Measurements from ENCODE around the gene CDC34.

Gene CDC34

DNA sequence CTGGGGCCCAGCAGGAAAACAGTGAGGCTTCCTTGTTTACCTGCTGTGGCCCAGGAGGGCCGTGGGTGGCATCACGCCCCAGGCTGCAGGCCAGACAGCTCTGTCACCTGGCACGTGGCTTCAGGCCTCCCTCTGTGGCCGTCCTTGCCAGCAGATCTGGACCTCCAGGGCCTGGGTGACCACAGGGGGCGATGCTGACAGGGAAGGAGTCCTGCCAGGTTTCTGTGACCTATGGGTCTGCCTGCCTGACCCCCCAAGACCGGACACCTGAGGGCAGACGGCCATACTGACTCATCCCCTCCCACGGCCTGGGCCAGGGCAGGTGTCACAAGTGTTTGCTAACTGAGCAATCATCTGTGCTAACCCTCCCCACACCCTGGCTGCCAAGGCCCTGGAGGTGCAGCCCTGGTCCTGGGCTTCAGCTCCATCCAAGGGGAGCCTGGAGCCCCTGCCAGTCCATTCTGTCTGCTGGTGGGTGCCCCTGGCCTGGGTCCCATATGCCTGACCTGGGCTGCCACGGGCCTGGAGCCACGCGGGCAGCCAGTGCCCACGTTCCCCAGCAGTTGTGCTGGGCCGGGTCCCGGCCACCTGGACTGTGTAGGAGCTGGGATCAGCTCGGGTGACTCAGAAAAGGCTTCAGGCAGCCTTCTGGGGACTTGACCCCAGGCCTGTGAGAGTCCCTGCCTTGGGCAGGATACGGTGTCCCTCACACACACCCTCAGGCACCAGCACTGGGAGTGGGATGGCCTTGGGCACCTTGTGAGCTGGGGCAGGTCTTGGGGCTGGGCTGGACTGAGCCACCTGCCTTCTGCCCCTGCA is 3.7 kb downstream of the CDC34 start:
- Histone ChIP-seq H3K9me3 (replicated peaks in 1 of 11) (no peaks in the 10 kb centered on the region), H3K9ac (peak overlapping the region in 8 of 11 experiments; percentile 4 to 54 (median 43); a peak in 10 of 22 replicates), H3K36me3 (peaks cover 42 to 59% (median 49%) of the 10 kb centered on the region in 11 experiments), H3K4me2 (no peak overlapping the region), H3K27ac (0 out of 22 replicates have a peak overlapping the region, but pooled peaks of 1 of the 11 experiments have one; percentile 14), H3K4me3 (no peak overlapping the region), H3K4me1 (peaks cover 17 to 50% (median 39%) of the 10 kb centered on the region in 10 experiments), H3K27me3 (no peaks in the 10 kb centered on the region), H4K20me1 (peaks cover 59 to 79% (median 72%) of the 10 kb centered on the region in 11 experiments)
- no peak for TF ChIP-seq Cebpa-rat (IDR thresholded peaks at IDR 0.05)

- H3K27ac ChIP-seq, result 0 out of 22 replicates have a peak overlapping the region, but pooled peaks of 1 of the 11 experiments have one; percentile 14
- H3K27me3 ChIP-seq, result no peaks in the 10 kb centered on the region
- H3K4me2 ChIP-seq, result no peak overlapping the region
- H3K36me3 ChIP-seq, result peaks cover 46 to 67% (median 55%) of the 10 kb centered on the region in 11 experiments
- H3K9me3 ChIP-seq (replicated peaks in 1 of 11), result no peaks in the 10 kb centered on the region
- 0 out of 22 replicates have a peak overlapping the region, but pooled peaks of 1 of the 11 experiments have one; percentile 42 for H3K9ac ChIP-seq
- no peak overlapping the region for H3K4me3 ChIP-seq
- H4K20me1 ChIP-seq, result peaks cover 59 to 87% (median 73%) of the 10 kb centered on the region in 11 experiments
- H3K4me1 ChIP-seq, result peaks cover 11 to 43% (median 33%) of the 10 kb centered on the region in 10 experiments
- no peak for TF ChIP-seq Cebpa-rat (IDR thresholded peaks at IDR 0.05)
These were observed 4.7 kb downstream of the CDC34 start for GRCh38 chr19:536031-536880.

GRCh38 chr19:536881-537404 is 5.4 kb downstream of the CDC34 start:
- peaks cover 53 to 74% (median 62%) of the 10 kb centered on the region in 11 experiments for H3K36me3 ChIP-seq
- no peak for TF ChIP-seq Cebpa-rat (IDR thresholded peaks at IDR 0.05)

GRCh38 chr19:538641-539428 is 7.3 kb downstream of the CDC34 start:
- Histone ChIP-seq H3K4me3 (no peak overlapping the region), H3K4me1 (peaks cover 4 to 45% (median 29%) of the 10 kb centered on the region in 10 experiments), H3K27ac (peak overlapping the region in 3 of 11 experiments; percentile 7 to 28 (median 25); a peak in 4 of 22 replicates), H3K36me3 (peaks cover 61 to 86% (median 75%) of the 10 kb centered on the region in 11 experiments), H4K20me1 (peaks cover 55 to 87% (median 72%) of the 10 kb centered on the region in 11 experiments), H3K4me2 (peak overlapping the region in 8 of 11 experiments; percentile 37 to 82 (median 68); a peak in 16 of 22 replicates), H3K9ac (peak overlapping the region in 7 of 11 experiments; percentile 31 to 55 (median 49); a peak in 12 of 22 replicates), H3K27me3 (no peaks in the 10 kb centered on the region), H3K9me3 (replicated peaks in 1 of 11) (no peaks in the 10 kb centered on the region)
- no peak for TF ChIP-seq Cebpa-rat (IDR thresholded peaks at IDR 0.05)

More at GRCh38 chr19:536881-537404, 5.4 kb downstream of the CDC34 start:
- H3K4me3 ChIP-seq, result no peak overlapping the region
- no peaks in the 10 kb centered on the region for H3K27me3 ChIP-seq
- H3K4me2 ChIP-seq, result no peak overlapping the region
- no peak overlapping the region for H3K27ac ChIP-seq
- no peaks in the 10 kb centered on the region for H3K9me3 ChIP-seq (replicated peaks in 1 of 11)
- no peak overlapping the region for H3K9ac ChIP-seq
- H3K4me1 ChIP-seq, result peaks cover 11 to 47% (median 33%) of the 10 kb centered on the region in 10 experiments
- H4K20me1 ChIP-seq, result peaks cover 64 to 91% (median 79%) of the 10 kb centered on the region in 11 experiments

DNA sequence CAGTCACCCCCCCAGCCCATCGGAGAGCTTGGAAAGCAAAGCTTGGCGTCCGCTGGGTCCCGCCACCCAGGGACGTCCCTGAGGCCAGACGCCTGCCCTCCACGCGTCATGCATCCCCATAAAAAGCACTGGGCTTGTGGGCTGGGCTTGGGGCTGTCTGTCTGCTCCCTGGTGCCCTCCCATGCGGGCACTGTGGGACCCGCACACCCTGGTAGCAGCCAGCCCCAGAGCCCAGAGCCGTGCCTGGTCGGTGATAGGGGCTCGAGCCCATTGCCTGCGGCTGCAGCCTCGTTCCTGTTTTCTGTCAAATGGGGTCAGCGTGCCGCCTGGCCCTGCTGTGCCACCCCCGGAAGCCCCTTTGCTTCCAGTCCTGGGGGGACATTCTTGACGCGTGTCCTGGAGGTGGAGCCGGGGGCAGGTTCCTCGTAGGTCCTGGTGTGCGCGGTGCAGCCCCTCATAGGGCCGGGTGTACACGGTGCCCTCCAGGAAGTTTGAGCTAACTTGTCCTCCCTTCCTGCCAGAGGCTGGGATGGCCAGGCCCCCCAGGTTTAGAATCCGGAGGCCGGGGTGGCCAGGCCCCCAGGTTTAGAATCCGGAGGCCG is 8.0 kb downstream of the CDC34 start:
- peaks cover 0 to 43% (median 28%) of the 10 kb centered on the region in 10 experiments; a peak in 16 of 20 replicates for H3K4me1 ChIP-seq
- no peaks in the 10 kb centered on the region for H3K9me3 ChIP-seq (replicated peaks in 1 of 11)
- H3K4me2 ChIP-seq, result peak overlapping the region in 5 of 11 experiments; percentile 61 to 82 (median 79); a peak in 8 of 22 replicates
- no peak for TF ChIP-seq Cebpa-rat (IDR thresholded peaks at IDR 0.05)
- H4K20me1 ChIP-seq, result peaks cover 49 to 86% (median 65%) of the 10 kb centered on the region in 11 experiments
- H3K27ac ChIP-seq, result peak overlapping the region in 3 of 11 experiments; percentile 7 to 28 (median 25); a peak in 3 of 22 replicates
- peaks cover 61 to 83% (median 75%) of the 10 kb centered on the region in 11 experiments for H3K36me3 ChIP-seq
- peak overlapping the region in 4 of 11 experiments; percentile 49 to 55 (median 54); a peak in 8 of 22 replicates for H3K9ac ChIP-seq
- no peak overlapping the region for H3K4me3 ChIP-seq
- H3K27me3 ChIP-seq, result no peaks in the 10 kb centered on the region

DNA sequence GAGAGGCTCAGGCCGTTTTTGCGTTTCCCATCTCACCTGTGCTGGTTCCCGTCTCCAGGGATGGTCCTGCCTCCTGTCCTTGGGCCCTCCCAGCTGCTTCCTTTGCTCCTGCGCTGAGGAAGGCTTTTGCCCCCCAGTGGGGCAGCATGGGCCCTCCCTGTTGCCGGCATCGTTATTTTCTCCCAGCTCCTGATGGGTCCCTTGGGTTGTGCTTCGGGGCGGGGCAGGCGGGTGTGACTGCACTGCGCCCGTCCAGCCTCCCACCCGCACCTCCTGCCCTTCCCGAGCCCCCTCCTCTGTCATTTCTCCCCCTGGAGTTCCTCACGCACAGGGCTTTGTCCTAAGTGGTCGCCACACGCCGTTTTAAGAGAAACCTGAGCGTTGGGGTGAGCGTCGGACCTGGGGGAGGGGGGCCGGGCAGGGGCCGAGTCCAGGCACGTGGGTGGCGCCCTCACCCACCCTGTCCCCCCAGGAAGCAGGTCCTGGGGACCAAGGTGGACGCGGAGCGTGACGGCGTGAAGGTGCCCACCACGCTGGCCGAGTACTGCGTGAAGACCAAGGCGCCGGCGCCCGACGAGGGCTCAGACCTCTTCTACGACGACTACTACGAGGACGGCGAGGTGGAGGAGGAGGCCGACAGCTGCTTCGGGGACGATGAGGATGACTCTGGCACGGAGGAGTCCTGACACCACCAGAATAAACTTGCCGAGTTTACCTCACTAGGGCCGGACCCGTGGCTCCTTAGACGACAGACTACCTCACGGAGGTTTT is 9.5 kb downstream of the CDC34 start:
- Histone ChIP-seq H4K20me1 (peaks cover 33 to 70% (median 49%) of the 10 kb centered on the region in 11 experiments; a peak in 21 of 22 replicates), H3K9ac (no peak overlapping the region)
- no peak for TF ChIP-seq Cebpa-rat (IDR thresholded peaks at IDR 0.05)

GRCh38 chr19:541699-542098 is 10.1 kb downstream of the CDC34 start:
- TF ChIP-seq Cebpa-rat (IDR thresholded peaks at IDR 0.05), result no peak
- Histone ChIP-seq H3K9me3 (replicated peaks in 1 of 11) (no peaks in the 10 kb centered on the region), H3K36me3 (peaks cover 42 to 65% (median 56%) of the 10 kb centered on the region in 11 experiments), H3K27ac (0 out of 22 replicates have a peak overlapping the region, but pooled peaks of 1 of the 11 experiments have one; percentile 9), H3K4me1 (peaks cover 0 to 36% (median 27%) of the 10 kb centered on the region in 10 experiments; a peak in 16 of 20 replicates), H3K9ac (no peak overlapping the region), H3K4me2 (0 out of 22 replicates have a peak overlapping the region, but pooled peaks of 1 of the 11 experiments have one; percentile 0), H3K27me3 (no peaks in the 10 kb centered on the region), H4K20me1 (peaks cover 27 to 64% (median 43%) of the 10 kb centered on the region in 11 experiments; a peak in 21 of 22 replicates), H3K4me3 (no peak overlapping the region)

More for the DNA sequence above, 9.5 kb downstream of the CDC34 start:
- H3K4me1 ChIP-seq, result peaks cover 0 to 36% (median 27%) of the 10 kb centered on the region in 10 experiments; a peak in 16 of 20 replicates
- H3K27ac ChIP-seq, result 0 out of 22 replicates have a peak overlapping the region, but pooled peaks of 1 of the 11 experiments have one; percentile 9
- no peak overlapping the region for H3K4me3 ChIP-seq
- H3K4me2 ChIP-seq, result no peak overlapping the region
- H3K36me3 ChIP-seq, result peaks cover 49 to 71% (median 63%) of the 10 kb centered on the region in 11 experiments
- H3K27me3 ChIP-seq, result no peaks in the 10 kb centered on the region
- H3K9me3 ChIP-seq (replicated peaks in 1 of 11), result no peaks in the 10 kb centered on the region
